OCI-LY3 (cell line): ENCODE data around the gene CAPN1.
"Not testable (repeated sequence)": the region's sequence is repeated elsewhere in the genome, so short reads cannot be mapped to it uniquely, and the experiment has no call there.

ENCODE experiments used
- H2AFZ ChIP-seq: fragments of 200-600, 300-600 bp; shearing (Covaris generic); 2 replicates; pipeline ENCODE4 v1.6.0; 2014; ENCODE audit warnings: antibody characterized with exemption, low read depth, low read length
- H3K27ac ChIP-seq: fragments of 200-600, 300-600 bp; sonication (generic); 2 replicates; pipeline ENCODE4 v1.5.1; 2014; ENCODE audit warnings: mild to moderate bottlenecking, low read length, moderate library complexity, mixed read lengths
- H3K27me3 ChIP-seq: fragments of 200-600, 300-600 bp; sonication (generic); 2 replicates; pipeline ENCODE4 v1.6.1; 2014; ENCODE audit warnings: low read depth, low read length, mixed read lengths
- H3K36me3 ChIP-seq: fragments of 200-600, 300-600 bp; sonication (generic); replicated peaks from 2 replicates; pipeline ENCODE3; 2014; ENCODE audit warnings: low read depth, low read length, mixed read lengths
- H3K4me1 ChIP-seq: fragments of 300-600, 200-600 bp; sonication (generic); 2 replicates; pipeline ENCODE4 v1.6.1; 2014; ENCODE audit warnings: low read length, mixed read lengths
- H3K4me2 ChIP-seq: fragments of 200-600, 300-600 bp; sonication (generic); 2 replicates; pipeline ENCODE4 v1.6.1; 2014; ENCODE audit warnings: low read length, mixed read lengths
- H3K4me3 ChIP-seq: fragments of 300-600, 200-600 bp; sonication (generic); 2 replicates; pipeline ENCODE4 v1.5.1; 2014; ENCODE audit warnings: antibody characterized with exemption, mild to moderate bottlenecking, low read length, moderate library complexity
- H3K79me2 ChIP-seq: fragments of 300-600, 200-600 bp; shearing (Covaris generic); 2 replicates; pipeline ENCODE4 v1.6.1; 2014; ENCODE audit warnings: mild to moderate bottlenecking, low read length, mixed read lengths
- H3K9ac ChIP-seq: fragments of 300-600, 200-600 bp; shearing (Covaris generic); 2 replicates; pipeline ENCODE4 v1.6.0; 2014; ENCODE audit warnings: mild to moderate bottlenecking, low read length, moderate library complexity
- H3K9me3 ChIP-seq: fragments of 200-600, 300-600 bp; shearing (Covaris generic); 2 replicates; pipeline ENCODE4 v1.6.1; 2014; ENCODE audit warnings: low read length, mixed read lengths; ENCODE audit not compliant: insufficient read depth
- H4K20me1 ChIP-seq: fragments of 200-600, 300-600 bp; sonication (generic); 2 replicates; pipeline ENCODE4 v1.6.1; 2016; ENCODE audit warnings: low read length, mixed read lengths; ENCODE audit not compliant: insufficient read depth
- CTCF ChIP-seq: fragments of 200-600, 300-600 bp; sonication (generic); IDR thresholded peaks from 2 replicates; pipeline ENCODE4 v1.5.1; 2014; ENCODE audit warnings: antibody characterized with exemption, low read length, low read depth
- EZH2phosphoT487 ChIP-seq: fragments of 200-600 bp; shearing (Covaris generic); IDR thresholded peaks from 2 replicates; pipeline ENCODE4 v1.6.1; 2018; ENCODE audit warnings: antibody characterized with exemption, mixed run types, low read depth

Gene CAPN1

GRCh38 chr11:65241134-65241533, 59.4 kb downstream of the CAPN1 start:
- Histone ChIP-seq H3K4me2 (no peak overlapping the region), H3K27ac (no peak overlapping the region), H3K79me2 (no peaks in the 10 kb centered on the region), H3K4me3 (no peak overlapping the region), H4K20me1 (no peaks in the 10 kb centered on the region), H3K27me3 (no peaks in the 10 kb centered on the region), H3K9me3 (peaks cover 8% of the 10 kb centered on the region; the same call in 1 of the 2 replicates), H3K9ac (no peak overlapping the region), H3K36me3 (no peaks in the 10 kb centered on the region), H3K4me1 (no peaks in the 10 kb centered on the region), H2AFZ (no peak overlapping the region)
- no peak for TF ChIP-seq CTCF
- TF ChIP-seq EZH2phosphoT487: no peak

- Histone ChIP-seq H3K4me3 (no peak overlapping the region), H3K36me3 (no peaks in the 10 kb centered on the region), H3K79me2 (no peaks in the 10 kb centered on the region), H3K9me3 (peaks cover 8% of the 10 kb centered on the region; the same call in 1 of the 2 replicates), H3K27ac (no peak overlapping the region), H3K4me1 (no peaks in the 10 kb centered on the region), H2AFZ (no peak overlapping the region), H3K9ac (no peak overlapping the region), H3K27me3 (no peaks in the 10 kb centered on the region), H3K4me2 (no peak overlapping the region), H4K20me1 (no peaks in the 10 kb centered on the region)
- TF ChIP-seq CTCF: no peak
- TF ChIP-seq EZH2phosphoT487: no peak
Measured at GRCh38 chr11:65241692-65242091, 60.0 kb downstream of the CAPN1 start.

- Histone ChIP-seq H3K9ac (no peak overlapping the region), H3K9me3 (peaks cover 8% of the 10 kb centered on the region; the same call in 1 of the 2 replicates), H3K4me3 (no peak overlapping the region), H3K4me1 (no peaks in the 10 kb centered on the region), H3K27me3 (no peaks in the 10 kb centered on the region), H3K36me3 (no peaks in the 10 kb centered on the region), H3K79me2 (no peaks in the 10 kb centered on the region), H3K27ac (no peak overlapping the region), H2AFZ (no peak overlapping the region), H4K20me1 (no peaks in the 10 kb centered on the region), H3K4me2 (no peak overlapping the region)
- TF ChIP-seq CTCF (no peak), EZH2phosphoT487 (no peak)
Measured at GRCh38 chr11:65242389-65242788, 60.7 kb downstream of the CAPN1 start.

GRCh38 chr11:65243797-65244196, 62.1 kb downstream of the CAPN1 start:
- Histone ChIP-seq H3K9ac (no peak overlapping the region), H3K4me2 (no peak overlapping the region), H3K79me2 (no peaks in the 10 kb centered on the region), H3K4me3 (no peak overlapping the region), H3K4me1 (no peaks in the 10 kb centered on the region), H3K27me3 (no peaks in the 10 kb centered on the region), H2AFZ (no peak overlapping the region), H3K9me3 (peaks cover 8% of the 10 kb centered on the region; the same call in 1 of the 2 replicates), H3K36me3 (no peaks in the 10 kb centered on the region), H3K27ac (no peak overlapping the region), H4K20me1 (no peaks in the 10 kb centered on the region)
- TF ChIP-seq CTCF: no peak
- TF ChIP-seq EZH2phosphoT487: no peak

- not testable (repeated sequence) for H3K27me3 ChIP-seq, H3K4me3 ChIP-seq, H3K9me3 ChIP-seq, H3K9ac ChIP-seq, H3K27ac ChIP-seq, H3K36me3 ChIP-seq, H3K4me2 ChIP-seq, H3K79me2 ChIP-seq, H2AFZ ChIP-seq, H4K20me1 ChIP-seq, H3K4me1 ChIP-seq
Measured at GRCh38 chr11:65245046-65245445, 63.3 kb downstream of the CAPN1 start.
